ENCODE data around the gene LRRC70. TPM values are rescaled to one million over a fixed set of nuclear protein-coding genes. Genes with fewer than 3 reads are reported as not detected.

The LRRC70 gene
- total and polyA plus RNA-seq, 2 experiments from 2014 or later = 0.15 to 1.7 TPM

DNA sequence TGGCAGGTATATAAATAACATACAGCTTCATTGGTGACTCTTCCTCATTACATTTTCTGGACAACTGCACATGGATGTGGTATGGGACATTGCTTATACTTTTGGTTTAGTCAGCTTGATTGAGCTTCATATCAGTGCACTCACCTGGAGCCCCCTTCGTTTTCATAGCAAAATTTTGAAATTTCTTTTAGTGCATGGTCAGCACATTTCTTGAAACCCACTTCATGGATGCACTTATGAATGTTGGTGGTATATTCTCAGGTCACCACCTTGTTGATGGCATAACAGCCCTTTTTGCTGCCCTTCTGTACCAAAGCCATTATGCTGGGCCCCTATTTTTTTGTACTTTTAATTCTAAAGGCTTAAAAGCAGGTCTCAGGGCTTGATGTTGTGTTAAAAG, 16.7 kb upstream of the LRRC70 start:
- Histone ChIP-seq H3K4me2 (0 out of 2 replicates have a peak overlapping the region, but pooled peaks have one; percentile 4), H3K9me2 (ENCODE audit: insufficient read depth) (no peaks in the 10 kb centered on the region), H4K20me1 (replicated peaks; ENCODE audit: insufficient read depth) (no peaks in the 10 kb centered on the region), H3K36me3 (ENCODE audit: insufficient read depth) (no peaks in the 10 kb centered on the region), H3K4me1 (ENCODE audit: insufficient read depth) (peaks cover 8% of the 10 kb centered on the region; the same call in 1 of the 2 replicates), H3K79me2 (replicated peaks; ENCODE audit: insufficient read depth) (no peaks in the 10 kb centered on the region), H3K4me3 (no peak overlapping the region), H3K27ac (ENCODE audit: low read depth) (no peak overlapping the region), H3K27me3 (ENCODE audit: insufficient read depth) (no peaks in the 10 kb centered on the region), H3F3A (replicated peaks; ENCODE audit: low read depth) (no peaks in the 10 kb centered on the region), H2AFZ (no peak overlapping the region)
- Mint-ChIP-seq H3K27ac (no peak overlapping the region), H3K4me1 (peaks cover 7% of the 10 kb centered on the region), H3K9me3 (peaks cover 10% of the 10 kb centered on the region; the same call in 1 of the 3 replicates), H3K4me3 (no peak overlapping the region), H3K36me3 (ENCODE audit: low read depth) (peaks cover 35% of the 10 kb centered on the region), H3K27me3 (ENCODE audit: insufficient read depth, low read depth, poor library complexity) (peaks cover 3% of the 10 kb centered on the region)
- ATAC-seq (no peak), DNase-seq (ENCODE audit: low spot score) (no peak)
- TF ChIP-seq CTCF (conservative IDR thresholded peaks at IDR 0.05; ENCODE audit: low read depth in 2 of 2) (no peak), EZH2 (IDR thresholded peaks at IDR 0.05; ENCODE audit: low read depth, unreplicated experiment) (no peak), ZNF331 (CRISPR knock-in tag; IDR thresholded peaks at IDR 0.05; ENCODE audit: low read depth) (no peak), POLR2AphosphoS5 (IDR thresholded peaks at IDR 0.05; ENCODE audit: low read depth) (no peak)
- TF ChIP-seq, protein P1, sequence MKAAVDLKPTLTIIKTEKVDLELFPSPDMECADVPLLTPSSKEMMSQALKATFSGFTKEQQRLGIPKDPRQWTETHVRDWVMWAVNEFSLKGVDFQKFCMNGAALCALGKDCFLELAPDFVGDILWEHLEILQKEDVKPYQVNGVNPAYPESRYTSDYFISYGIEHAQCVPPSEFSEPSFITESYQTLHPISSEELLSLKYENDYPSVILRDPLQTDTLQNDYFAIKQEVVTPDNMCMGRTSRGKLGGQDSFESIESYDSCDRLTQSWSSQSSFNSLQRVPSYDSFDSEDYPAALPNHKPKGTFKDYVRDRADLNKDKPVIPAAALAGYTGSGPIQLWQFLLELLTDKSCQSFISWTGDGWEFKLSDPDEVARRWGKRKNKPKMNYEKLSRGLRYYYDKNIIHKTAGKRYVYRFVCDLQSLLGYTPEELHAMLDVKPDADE (IDR thresholded peaks at IDR 0.05) = no peak

GRCh38 chr5:62562867-62563266, 15.8 kb upstream of the LRRC70 start:
- H3K4me3 ChIP-seq = no peak overlapping the region
- no peak overlapping the region; the same call in 1 of the 2 replicates for H3K27ac Mint-ChIP-seq
- H3F3A ChIP-seq (replicated peaks; ENCODE audit: low read depth) = no peaks in the 10 kb centered on the region
- peaks cover 44% of the 10 kb centered on the region for H3K36me3 Mint-ChIP-seq (ENCODE audit: low read depth)
- H3K4me2 ChIP-seq = no peak overlapping the region
- no peak for DNase-seq (ENCODE audit: low spot score)
- no peak for TF ChIP-seq ZNF114 (CRISPR knock-in tag; IDR thresholded peaks at IDR 0.05)
- peak in 1 of 2 experiments; percentile 40; a peak in 2 of 4 replicates for TF ChIP-seq CTCF (conservative IDR thresholded peaks at IDR 0.05; ENCODE audit: low read depth in 2 of 2)
- TF ChIP-seq CREB1 (CRISPR knock-in tag; IDR thresholded peaks at IDR 0.05; ENCODE audit: low read depth) = no peak
- no peak for TF ChIP-seq STAT1 (IDR thresholded peaks at IDR 0.05; ENCODE audit: unreplicated experiment)
- H3K27ac ChIP-seq (ENCODE audit: low read depth) = no peak overlapping the region
- H3K4me1 Mint-ChIP-seq = peaks cover 7% of the 10 kb centered on the region
- peaks cover 15% of the 10 kb centered on the region for H3K9me3 Mint-ChIP-seq
- peaks cover 8% of the 10 kb centered on the region; the same call in 1 of the 2 replicates for H3K4me1 ChIP-seq (ENCODE audit: insufficient read depth)
- ATAC-seq = peak; percentile 34; the same call in 2 of the 3 replicates
- H3K9me2 ChIP-seq (ENCODE audit: insufficient read depth) = no peaks in the 10 kb centered on the region
- no peaks in the 10 kb centered on the region for H3K27me3 ChIP-seq (ENCODE audit: insufficient read depth)
- H3K36me3 ChIP-seq (ENCODE audit: insufficient read depth) = no peaks in the 10 kb centered on the region
- peaks cover 3% of the 10 kb centered on the region for H3K27me3 Mint-ChIP-seq (ENCODE audit: insufficient read depth, low read depth, poor library complexity)
- no peak overlapping the region for H2AFZ ChIP-seq
- no peak overlapping the region for H3K4me3 Mint-ChIP-seq
- H3K79me2 ChIP-seq (replicated peaks; ENCODE audit: insufficient read depth) = 0 out of 2 replicates have a peak, but pooled peaks cover 2% of the 10 kb centered on the region
- H4K20me1 ChIP-seq (replicated peaks; ENCODE audit: insufficient read depth) = no peaks in the 10 kb centered on the region

All from GM23338 (cell line).